MM.1S (cell line): Measurements from ENCODE around the gene HAUS7.

Source experiments
- EZH2 ChIP-seq: fragments of 300-600 bp; sonication (generic); optimal IDR thresholded peaks from 2 replicates; pipeline ENCODE3; 2017; ENCODE audit warnings: low read depth, mild to moderate bottlenecking, antibody characterized with exemption, low read length, mixed read lengths
- EZH2phosphoT487 ChIP-seq: fragments of 300-600 bp; sonication (generic); IDR thresholded peaks from 2 replicates; pipeline ENCODE4 v1.6.1; 2018; ENCODE audit warnings: antibody characterized with exemption, low read length
- TF ChIP-seq, protein P1 (sequence below): fragments of 300-600 bp; sonication (generic); IDR thresholded peaks from 2 replicates; pipeline ENCODE4 v1.5.1; 2016; ENCODE audit warnings: antibody characterized with exemption, low read length, mixed read lengths

DNA sequence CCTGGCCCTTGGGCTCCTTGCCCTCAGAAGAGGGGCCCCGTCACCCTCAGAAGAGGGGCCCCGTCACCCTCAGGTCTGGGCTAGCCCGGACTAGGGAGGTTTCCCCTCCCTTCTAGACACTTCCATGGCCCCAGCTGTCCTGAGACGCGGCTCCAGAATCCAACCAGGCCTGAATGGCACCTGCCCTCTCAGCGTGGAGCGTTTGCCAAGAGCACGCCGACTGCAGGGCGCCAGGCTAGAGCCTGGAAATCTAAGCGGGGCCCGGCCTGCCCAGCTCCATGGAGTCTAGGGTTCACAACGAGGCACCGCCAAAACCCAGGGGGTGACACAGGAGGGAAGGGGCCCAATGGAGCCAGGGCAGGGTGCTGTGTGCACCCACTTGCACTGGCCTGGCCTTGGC is 39.2 kb upstream of the HAUS7 start:
- TF ChIP-seq, protein P1, sequence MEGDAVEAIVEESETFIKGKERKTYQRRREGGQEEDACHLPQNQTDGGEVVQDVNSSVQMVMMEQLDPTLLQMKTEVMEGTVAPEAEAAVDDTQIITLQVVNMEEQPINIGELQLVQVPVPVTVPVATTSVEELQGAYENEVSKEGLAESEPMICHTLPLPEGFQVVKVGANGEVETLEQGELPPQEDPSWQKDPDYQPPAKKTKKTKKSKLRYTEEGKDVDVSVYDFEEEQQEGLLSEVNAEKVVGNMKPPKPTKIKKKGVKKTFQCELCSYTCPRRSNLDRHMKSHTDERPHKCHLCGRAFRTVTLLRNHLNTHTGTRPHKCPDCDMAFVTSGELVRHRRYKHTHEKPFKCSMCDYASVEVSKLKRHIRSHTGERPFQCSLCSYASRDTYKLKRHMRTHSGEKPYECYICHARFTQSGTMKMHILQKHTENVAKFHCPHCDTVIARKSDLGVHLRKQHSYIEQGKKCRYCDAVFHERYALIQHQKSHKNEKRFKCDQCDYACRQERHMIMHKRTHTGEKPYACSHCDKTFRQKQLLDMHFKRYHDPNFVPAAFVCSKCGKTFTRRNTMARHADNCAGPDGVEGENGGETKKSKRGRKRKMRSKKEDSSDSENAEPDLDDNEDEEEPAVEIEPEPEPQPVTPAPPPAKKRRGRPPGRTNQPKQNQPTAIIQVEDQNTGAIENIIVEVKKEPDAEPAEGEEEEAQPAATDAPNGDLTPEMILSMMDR = no peak
- TF ChIP-seq EZH2 (no peak), EZH2phosphoT487 (no peak)
